H1 (cell line): ENCODE results near the gene RAET1E. TPM values are rescaled to one million over a fixed set of nuclear protein-coding genes. Genes with fewer than 3 reads are reported as not detected.

ENCODE experiments used
- CTCF ChIA-PET: fragments of 300-600 bp; sonication (Branson Sonifier 250); formaldehyde crosslinking; loops from one replicate; lab custom pipeline; 2021; ENCODE audit not compliant: partially characterized antibody; lab: Charles Lee
- POLR2A ChIA-PET: fragments of 300-600 bp; sonication (Branson Sonifier 250); formaldehyde crosslinking; loops from one replicate; lab custom pipeline; 2021; ENCODE audit warnings: inconsistent platforms; ENCODE audit not compliant: partially characterized antibody; lab: Charles Lee
- DNase-seq, 2 experiments: peaks; one replicate each; pipeline versions ENCODE4 v3.0.0 to v3.0.0-alpha.2; 2010 to 2022; ENCODE audit warnings: low spot score in 2 of 2, low read depth in 1 of 2, mixed read lengths in 1 of 2
- FAIRE-seq: peaks from 2 replicates; lab custom pipeline; 2011; peaks lifted over from hg19 to GRCh38; lab: Jason Lieb, UNC
- H2AFZ ChIP-seq: 2 replicates; pipeline ENCODE4 v1.8.1; 2012; ENCODE audit warnings: low read length, inconsistent platforms
- H2AK5ac ChIP-seq: 2 replicates; pipeline ENCODE4 v1.6.1; 2013; ENCODE audit warnings: low read depth, low read length
- H2BK120ac ChIP-seq: replicated peaks from 2 replicates; pipeline ENCODE3; 2013; ENCODE audit warnings: low read depth, low read length, inconsistent platforms
- H2BK12ac ChIP-seq: 2 replicates; pipeline ENCODE4 v1.6.1; 2013; ENCODE audit warnings: low read depth, low read length
- H2BK15ac ChIP-seq: 2 replicates; pipeline ENCODE4 v1.6.1; 2013; ENCODE audit warnings: low read length
- H2BK20ac ChIP-seq: 2 replicates; pipeline ENCODE4 v1.6.1; 2013; ENCODE audit warnings: low read length
- H2BK5ac ChIP-seq: 2 replicates; pipeline ENCODE4 v1.6.1; 2013; ENCODE audit warnings: low read depth, low read length
- H3K14ac ChIP-seq: 2 replicates; pipeline ENCODE4 v1.6.1; 2013; ENCODE audit warnings: inconsistent platforms; ENCODE audit not compliant: insufficient read length
- H3K18ac ChIP-seq: 2 replicates; pipeline ENCODE4 v1.6.1; 2013; ENCODE audit warnings: low read length; ENCODE audit errors: extremely low read depth
- H3K23ac ChIP-seq: 2 replicates; pipeline ENCODE4 v1.6.1; 2013; ENCODE audit warnings: inconsistent platforms; ENCODE audit not compliant: insufficient read length
- H3K23me2 ChIP-seq: 2 replicates; pipeline ENCODE4 v1.6.1; 2013; ENCODE audit warnings: low read depth, low read length
- H3K27ac ChIP-seq: 2 replicates; pipeline ENCODE4 v1.6.1; 2011; ENCODE audit warnings: low read depth, low read length, inconsistent platforms
- H3K27me3 ChIP-seq, 4 experiments: replicated peaks in 1 of 4; 1 replicate in 1 of 4; 2 replicates in 3 of 4; pipeline versions ENCODE4 v1.6.1 to v1.8.1; 2011 to 2013; ENCODE audit warnings: low read length in 3 of 4, mild to moderate bottlenecking in 3 of 4, inconsistent platforms in 2 of 4, mixed read lengths in 2 of 4, moderate library complexity in 1 of 4; ENCODE audit not compliant: control insufficient read depth in 3 of 4, insufficient read depth in 3 of 4; ENCODE audit errors: extremely low read depth in 1 of 4
- H3K36me3 ChIP-seq, 4 experiments: 2 replicates each; pipeline versions ENCODE4 v1.6.1 to v1.8.1; 2011 to 2013; ENCODE audit warnings: mild to moderate bottlenecking in 4 of 4, low read length in 3 of 4, moderate library complexity in 2 of 4, control low read depth in 1 of 4, inconsistent platforms in 1 of 4; ENCODE audit not compliant: insufficient read depth in 4 of 4, control insufficient read depth in 2 of 4
- H3K4ac ChIP-seq: replicated peaks from 2 replicates; pipeline ENCODE3; 2013; ENCODE audit warnings: low read length, low read depth, mixed read lengths, inconsistent platforms; ENCODE audit not compliant: insufficient read length
- H3K4me1 ChIP-seq, 4 experiments: replicated peaks in 1 of 4; 1 replicate in 1 of 4; 2 replicates in 3 of 4; pipeline versions ENCODE4 v1.6.1 to v1.8.1; 2011 to 2013; ENCODE audit warnings: low read length in 3 of 4, inconsistent platforms in 2 of 4, mixed read lengths in 1 of 4; ENCODE audit not compliant: insufficient read depth in 4 of 4, control insufficient read depth in 3 of 4
- H3K4me2 ChIP-seq, 2 experiments: 2 replicates each; pipeline versions ENCODE4 v1.6.1 to v1.8.1; 2011 to 2013; ENCODE audit warnings: low read depth in 2 of 2, low read length in 2 of 2, control low read depth in 1 of 2, inconsistent platforms in 1 of 2, mild to moderate bottlenecking in 1 of 2; ENCODE audit not compliant: insufficient read depth in 1 of 2
- H3K4me3 ChIP-seq, 4 experiments: fragments of 200-600, 300-600 bp in 1 of 4; sonication (generic), shearing (Covaris generic), sonication (Bioruptor Twin) in 1 of 4; 2 replicates each; pipeline versions ENCODE4 v1.5.1 to v1.8.1; 2011 to 2016; ENCODE audit warnings: low read length in 4 of 4, low read depth in 3 of 4, control low read depth in 2 of 4, inconsistent platforms in 2 of 4, mild to moderate bottlenecking in 2 of 4, mixed read lengths in 1 of 4, moderate library complexity in 1 of 4; ENCODE audit not compliant: insufficient read depth in 2 of 4; ENCODE audit errors: extremely low read depth in 1 of 4
- H3K56ac ChIP-seq: replicated peaks from 2 replicates; pipeline ENCODE3; 2013; ENCODE audit warnings: low read depth, mild to moderate bottlenecking, mixed read lengths, low read length, inconsistent platforms; ENCODE audit not compliant: insufficient read length
- H3K79me1 ChIP-seq: 2 replicates; pipeline ENCODE4 v1.6.1; 2013; ENCODE audit warnings: low read depth, low read length, control low read depth
- H3K79me2 ChIP-seq, 2 experiments: 2 replicates each; pipeline versions ENCODE4 v1.6.1 to v1.8.1; 2012 to 2013; ENCODE audit warnings: low read length in 2 of 2, mild to moderate bottlenecking in 2 of 2, inconsistent platforms in 1 of 2; ENCODE audit not compliant: insufficient read depth in 2 of 2, control insufficient read depth in 1 of 2
- H3K9ac ChIP-seq, 4 experiments: replicated peaks in 1 of 4; 1 replicate in 1 of 4; 2 replicates in 3 of 4; pipeline versions ENCODE4 v1.6.1 to v1.8.1; 2011 to 2013; ENCODE audit warnings: low read depth in 3 of 4, low read length in 3 of 4, control low read depth in 2 of 4, mild to moderate bottlenecking in 2 of 4, moderate library complexity in 2 of 4, inconsistent platforms in 1 of 4; ENCODE audit errors: extremely low read depth in 1 of 4
- H3K9me3 ChIP-seq, 2 experiments: 2 replicates each; pipeline versions ENCODE4 v1.6.1 to v1.8.1; 2012 to 2013; ENCODE audit warnings: mild to moderate bottlenecking in 2 of 2, moderate library complexity in 2 of 2, control low read depth in 1 of 2, inconsistent platforms in 1 of 2, low read depth in 1 of 2, low read length in 1 of 2, mixed read lengths in 1 of 2; ENCODE audit not compliant: insufficient read depth in 2 of 2
- H4K20me1 ChIP-seq, 2 experiments: replicated peaks in 1 of 2; 2 replicates each; pipeline versions ENCODE3 to v1.8.1; 2011 to 2013; ENCODE audit warnings: inconsistent platforms in 2 of 2, low read length in 2 of 2, mild to moderate bottlenecking in 1 of 2; ENCODE audit not compliant: insufficient read depth in 2 of 2, control insufficient read depth in 1 of 2
- H4K5ac ChIP-seq: 2 replicates; pipeline ENCODE4 v1.6.1; 2013; ENCODE audit warnings: low read length, low read depth, mixed read lengths, inconsistent platforms; ENCODE audit not compliant: insufficient read length
- H4K8ac ChIP-seq: 2 replicates; pipeline ENCODE4 v1.8.0; 2013; ENCODE audit warnings: mild to moderate bottlenecking, moderate library complexity, low read length, inconsistent platforms; ENCODE audit not compliant: insufficient read depth; ENCODE audit errors: extremely low read depth
- H4K91ac ChIP-seq: replicated peaks from 2 replicates; pipeline ENCODE3; 2013; ENCODE audit warnings: low read length, mixed read lengths, inconsistent platforms; ENCODE audit not compliant: insufficient read length
- CBX8 ChIP-seq: fragments of 300-800, 300-1000 bp; sonication (generic); IDR thresholded peaks from 2 replicates; pipeline ENCODE4 v1.7.1; 2016; ENCODE audit warnings: low read depth, low read length, borderline replicate concordance
- CHD2 ChIP-seq: IDR thresholded peaks from 2 replicates; pipeline ENCODE4 v1.6.1; 2012; ENCODE audit warnings: low read length, improper control_type of control experiment
- E2F6 ChIP-seq: IDR thresholded peaks from 2 replicates; pipeline ENCODE4 v1.6.1; 2012; ENCODE audit warnings: inconsistent platforms
- EZH2 ChIP-seq: fragments of 200-600 bp; sonication (generic); IDR thresholded peaks from 2 replicates; pipeline ENCODE4 v1.7.1; 2012; ENCODE audit warnings: low read depth, mild to moderate bottlenecking, moderate library complexity, low read length, inconsistent platforms; ENCODE audit not compliant: severe bottlenecking
- KDM4A ChIP-seq: IDR thresholded peaks from one replicate; pipeline ENCODE4 v1.7.1; 2012; ENCODE audit warnings: low read depth, mild to moderate bottlenecking, moderate library complexity, low read length, inconsistent platforms; ENCODE audit not compliant: severe bottlenecking
- POLR2A ChIP-seq, 2 experiments: IDR thresholded peaks; 1 replicate in 1 of 2; 2 replicates in 1 of 2; pipeline ENCODE4 v1.6.1; 2011; ENCODE audit warnings: low read depth in 2 of 2, low read length in 2 of 2, mild to moderate bottlenecking in 2 of 2; ENCODE audit errors: control extremely low read depth in 1 of 2
- RNF2 ChIP-seq: fragments of 200-900, 300-1000 bp; sonication (generic); IDR thresholded peaks from 2 replicates; pipeline ENCODE4 v1.7.1; 2016; ENCODE audit warnings: borderline replicate concordance, low read depth, mild to moderate bottlenecking, antibody characterized with exemption, low read length; ENCODE audit not compliant: poor library complexity, severe bottlenecking; ENCODE audit errors: missing control alignments
- SUZ12 ChIP-seq: fragments of 200-600 bp; sonication (generic); IDR thresholded peaks from 2 replicates; pipeline ENCODE4 v1.6.1; 2012; ENCODE audit warnings: mild to moderate bottlenecking, inconsistent platforms, low read length, moderate library complexity, mixed read lengths
- WGBS, 2 experiments: shearing (Covaris generic) in 1 of 2; methylation state at CpG; one replicate each; pipeline versions ENCODE4 v1.1.6 to v1.1.7; 2013 to 2015; ENCODE audit warnings: low lambda C conversion rate in 2 of 2, mixed read lengths in 2 of 2, inconsistent platforms in 1 of 2, low coverage in 1 of 2, missing lambda C conversion rate in 1 of 2; ENCODE audit not compliant: insufficient replicate concordance in 2 of 2, insufficient coverage in 1 of 2, insufficient read length in 1 of 2; ENCODE audit errors: extremely low coverage in 1 of 2, missing lambda C conversion rate in 1 of 2; 5-methylcytosine and 5-hydroxymethylcytosine counted together
- polyA plus RNA-seq, 7 experiments: library from polyadenylated mRNA; depleted of rRNA in 3 of 7; stranded (reverse) in 5 of 7; unstranded in 2 of 7; fragments of >200 nt in 5 of 7; fragments of 200-250 nt in 2 of 7; gene quantifications; 1 replicate in 5 of 7; 2 replicates in 1 of 7; 4 replicates in 1 of 7; pipeline versions ENCODE4 v1.2.1 to v1.2.3, GENCODE V29; 2011 to 2013; ENCODE audit warnings: missing spikeins in 2 of 7, mixed read lengths in 2 of 7
- total RNA-seq: library from RNA; stranded (reverse); fragmentation: NEBNext Ultra II Directional; extraction: Animal tissue kit (Norgen Biotek cat#: 25700); gene quantifications from 2 replicates; pipeline ENCODE4 v1.2.1, GENCODE V29; 2021

The RAET1E gene
- total and polyA plus RNA-seq, 2 of the 8 experiments (the other 6 are each of a cell fraction or from before 2014, with no cell fraction given): not detected

GRCh38 chr6:149938571-149939355 lies 40.9 kb upstream of the RAET1E start:
- Histone ChIP-seq H4K8ac (no peak overlapping the region), H3K14ac (no peak overlapping the region), H2AFZ (no peak overlapping the region; the same call in 1 of the 2 replicates), H3K79me1 (no peaks in the 10 kb centered on the region), H3K27me3 (peaks cover 72 to 94% (median 90%) of the 10 kb centered on the region in 4 experiments), H3K79me2 (no peaks in the 10 kb centered on the region), H3K23ac (no peak overlapping the region), H3K9ac (no peak overlapping the region), H3K4me1 (peaks cover 0 to 6% (median 3%) of the 10 kb centered on the region in 4 experiments; a peak in 5 of 7 replicates), H3K27ac (no peak overlapping the region), H3K4ac (no peak overlapping the region), H4K5ac (no peak overlapping the region), H3K56ac (no peak overlapping the region), H2BK15ac (no peak overlapping the region), H2AK5ac (no peak overlapping the region), H2BK12ac (no peak overlapping the region), H3K36me3 (peaks cover 0 to 4% (median 0%) of the 10 kb centered on the region in 4 experiments; a peak in 1 of 8 replicates), H3K23me2 (peaks cover 15% of the 10 kb centered on the region; the same call in 1 of the 2 replicates), H3K4me3 (peak overlapping the region; percentile 14 to 56 (median 42); a peak in 7 of 8 replicates), H4K91ac (no peak overlapping the region), H2BK5ac (no peak overlapping the region), H2BK20ac (no peak overlapping the region), H3K9me3 (no peaks in the 10 kb centered on the region), H2BK120ac (no peak overlapping the region), H4K20me1 (peaks cover 6 to 12% of the 10 kb centered on the region in 2 experiments), H3K4me2 (peak overlapping the region; percentile 58 to 71), H3K18ac (no peak overlapping the region; the same call in 1 of the 2 replicates)
- WGBS, 2 experiments: 5% methylated on average over 58 of the region's 58 CpGs; no CpG with 5 or more reads in 1 of the 2 experiments
- TF ChIP-seq CHD2: no peak
- TF ChIP-seq KDM4A: peak; percentile 62
- TF ChIP-seq E2F6: peak; percentile 37
- TF ChIP-seq POLR2A (IDR thresholded peaks at IDR 0.05; ENCODE audit: control extremely low read depth in 1 of 2, low read depth in 2 of 2, low read length in 2 of 2): no peak
- TF ChIP-seq RNF2: peak; percentile 87
- 0 out of 2 replicates have a peak, but pooled peaks have one; percentile 28 for TF ChIP-seq CBX8
- peak; percentile 96 for TF ChIP-seq SUZ12
- peak; percentile 98 for TF ChIP-seq EZH2
- CTCF ChIA-PET: interaction anchor here (0.8 kb wide), 1 partner anchor 98 kb away, joined by 3 read pairs; no protein-coding TSS in a partner anchor
- DNase-seq: peak in 1 of 2 experiments; percentile 57
- POLR2A ChIA-PET: interaction anchor here (1.2 kb wide), 1 partner anchor 54 kb away, joined by 4 read pairs; no protein-coding TSS in a partner anchor
- no peak for FAIRE-seq
